Mesodermal cell (in vitro differentiated cells): ENCODE measurements around the gene SHMT1.
"Not testable (repeated sequence)": the region's sequence is repeated elsewhere in the genome, so short reads cannot be mapped to it uniquely, and the experiment has no call there.

ENCODE experiments used
- H3K27ac ChIP-seq: 2 replicates; pipeline ENCODE4 v1.7.0; 2013; ENCODE audit warnings: mild to moderate bottlenecking, low read depth, low read length, moderate library complexity; ENCODE audit not compliant: severe bottlenecking
- H3K36me3 ChIP-seq: 2 replicates; pipeline ENCODE4 v1.7.1; 2013; ENCODE audit warnings: mild to moderate bottlenecking, low read length, moderate library complexity; ENCODE audit not compliant: control insufficient read depth, insufficient read depth
- H3K4me1 ChIP-seq: one replicate; pipeline ENCODE4 v1.7.1; 2013; ENCODE audit warnings: mild to moderate bottlenecking, low read length; ENCODE audit not compliant: insufficient read depth, control insufficient read depth, poor library complexity, severe bottlenecking
- H3K4me3 ChIP-seq: 2 replicates; pipeline ENCODE4 v1.7.0; 2013; ENCODE audit warnings: low read length, control low read depth, mild to moderate bottlenecking; ENCODE audit not compliant: insufficient read depth, poor library complexity, severe bottlenecking; ENCODE audit errors: extremely low read depth
- H3K9me3 ChIP-seq: 2 replicates; pipeline ENCODE4 v1.7.1; 2013; ENCODE audit warnings: mild to moderate bottlenecking, low read length, moderate library complexity; ENCODE audit not compliant: control insufficient read depth
- WGBS, 2 experiments: methylation state at CpG; one replicate each; pipeline ENCODE4 v1.1.5; 2013; ENCODE audit warnings: missing lambda C conversion rate in 2 of 2; ENCODE audit not compliant: insufficient coverage in 2 of 2; 5-methylcytosine and 5-hydroxymethylcytosine counted together

The SHMT1 gene

DNA sequence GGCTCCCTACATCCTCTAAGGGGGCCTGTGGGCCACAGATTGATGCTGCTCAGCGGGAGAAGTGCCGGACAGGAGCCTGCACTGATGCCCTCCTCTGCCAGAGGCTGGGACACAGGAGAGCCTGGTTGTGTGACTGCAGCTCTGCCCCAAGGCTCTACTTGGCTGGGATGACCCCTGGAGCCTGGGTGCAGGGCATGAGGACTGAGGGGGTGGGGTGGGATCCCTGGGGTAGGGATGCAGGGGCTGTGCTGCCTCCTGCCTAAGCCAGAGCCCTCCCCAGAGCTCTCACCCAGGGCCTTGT is 14.8 kb upstream of the SHMT1 start:
- Histone ChIP-seq H3K9me3 (no peaks in the 10 kb centered on the region), H3K36me3 (no peaks in the 10 kb centered on the region), H3K4me1 (no peaks in the 10 kb centered on the region), H3K4me3 (no peak overlapping the region), H3K27ac (no peak overlapping the region)
- WGBS, 2 experiments = 83 to 93% methylated on average over 1 to 2 of the region's 2 CpGs

GRCh38 chr17:18377437-18378204 is 14.3 kb upstream of the SHMT1 start, which contains the start of gene EVPLL:
Gene EVPLL (plus strand): TSS chr17:18377778. CDS start chr17:18380938, 3,160 bp downstream.
- Histone ChIP-seq H3K4me1 (no peaks in the 10 kb centered on the region), H3K9me3 (no peaks in the 10 kb centered on the region), H3K36me3 (no peaks in the 10 kb centered on the region), H3K4me3 (no peak within 1 kb of the TSS), H3K27ac (no peak within 1 kb of the TSS)
- 79 to 90% methylated on average over 12 to 19 of the region's 20 CpGs for WGBS, 2 experiments

DNA sequence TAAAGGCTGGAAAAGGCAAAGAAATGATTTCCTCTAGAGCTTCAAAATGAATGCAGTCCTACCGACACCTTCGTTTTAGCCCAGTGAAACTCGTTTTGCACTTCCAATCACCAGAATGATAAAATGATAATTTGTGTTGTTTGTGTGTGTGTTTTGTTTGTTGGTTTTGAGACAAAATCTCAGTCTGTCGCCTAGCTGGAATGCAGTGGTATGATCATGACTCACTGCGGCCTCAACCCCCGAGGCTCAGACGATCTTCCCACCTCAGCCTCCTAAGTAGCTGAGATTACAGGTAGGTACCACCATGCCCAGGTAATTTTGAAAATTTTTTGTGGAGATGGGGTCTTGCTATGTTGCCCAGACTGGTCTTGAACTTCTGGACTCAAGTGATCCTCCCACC is 10.9 kb upstream of the SHMT1 start:
- no peaks in the 10 kb centered on the region for H3K36me3 ChIP-seq
- 77 to 85% methylated on average over 3 to 6 of the region's 7 CpGs for WGBS, 2 experiments
- no peak overlapping the region for H3K4me3 ChIP-seq

DNA sequence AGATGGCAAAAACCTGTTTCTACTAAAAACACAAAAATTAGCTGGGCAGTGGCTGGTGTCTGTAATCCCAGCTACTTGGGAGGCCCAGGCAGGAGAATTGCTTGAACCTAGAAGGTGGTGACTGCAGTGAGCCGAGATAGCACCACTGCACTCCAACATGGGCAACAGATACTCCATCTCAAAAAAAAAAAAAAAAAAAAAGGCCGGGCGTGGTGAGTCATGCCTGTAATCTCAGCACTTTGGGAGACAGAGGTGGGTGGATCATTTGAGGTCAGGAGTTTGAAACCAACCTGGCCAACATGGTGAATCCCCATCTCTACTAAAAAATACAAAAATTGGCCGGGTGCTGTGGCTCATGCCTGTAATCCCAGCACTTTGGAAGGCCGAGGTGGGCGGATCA is 9.8 kb upstream of the SHMT1 start:
- H3K36me3 ChIP-seq, H3K4me3 ChIP-seq, H3K27ac ChIP-seq, H3K9me3 ChIP-seq, H3K4me1 ChIP-seq: not testable (repeated sequence)
- WGBS, 2 experiments = 100% methylated on average over 3 of the region's 6 CpGs; no CpG with 5 or more reads in 1 of the 2 experiments

More for the DNA sequence above, 10.9 kb upstream of the SHMT1 start:
- Histone ChIP-seq H3K9me3 (no peaks in the 10 kb centered on the region), H3K4me1 (no peaks in the 10 kb centered on the region), H3K27ac (no peak overlapping the region)

GRCh38 chr17:18371455-18371854 is 8.1 kb upstream of the SHMT1 start:
- 90 to 93% methylated on average over 5 to 6 of the region's 7 CpGs for WGBS, 2 experiments
- no peaks in the 10 kb centered on the region for H3K4me1 ChIP-seq
- no peak overlapping the region for H3K27ac ChIP-seq
- no peaks in the 10 kb centered on the region for H3K9me3 ChIP-seq
- no peaks in the 10 kb centered on the region for H3K36me3 ChIP-seq
- no peak overlapping the region for H3K4me3 ChIP-seq

DNA sequence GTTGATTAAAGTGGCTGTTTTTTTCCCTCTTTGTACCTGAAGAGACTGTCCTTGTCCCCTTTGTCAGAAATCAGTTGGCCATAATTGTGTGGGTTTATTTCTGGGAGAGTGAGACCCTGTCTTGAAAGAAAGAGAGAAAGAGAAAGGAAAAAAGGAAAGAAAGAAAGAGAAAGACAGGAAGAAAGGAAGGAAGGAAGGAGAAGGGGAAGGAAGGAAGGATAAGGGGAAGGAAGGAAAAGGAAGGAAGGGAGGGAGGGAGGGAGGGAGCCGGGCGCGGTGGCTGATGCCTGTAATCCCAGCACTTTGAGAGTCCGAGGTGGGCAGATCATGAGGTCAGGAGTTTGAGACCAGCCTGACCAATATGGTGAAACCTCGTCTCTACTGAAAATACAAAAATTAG is 7.4 kb upstream of the SHMT1 start:
- WGBS, 2 experiments = 94% methylated on average over 5 of the region's 5 CpGs
- Histone ChIP-seq H3K27ac (no peak overlapping the region), H3K4me3 (no peak overlapping the region), H3K9me3 (no peaks in the 10 kb centered on the region), H3K4me1 (no peaks in the 10 kb centered on the region), H3K36me3 (no peaks in the 10 kb centered on the region)

DNA sequence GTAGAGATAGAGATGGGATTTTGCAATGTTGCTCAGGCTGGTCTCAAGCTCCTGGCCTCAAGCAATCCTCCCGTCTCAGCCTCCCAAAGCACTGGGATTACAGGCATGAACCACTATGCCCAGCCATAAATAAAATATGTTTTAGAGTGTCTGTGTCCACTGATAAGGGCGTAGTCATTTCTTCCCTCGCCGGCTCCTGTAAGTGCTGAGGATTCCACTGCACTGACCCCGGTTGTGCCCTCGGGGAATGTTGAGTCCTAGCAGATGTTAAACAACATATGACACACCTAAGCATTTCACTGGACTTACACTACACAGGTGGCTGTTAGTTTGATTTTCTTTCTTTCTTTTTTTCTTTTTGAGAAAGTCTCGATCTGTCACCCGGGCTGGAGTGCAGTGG is 5.6 kb upstream of the SHMT1 start:
- H3K36me3 ChIP-seq = no peaks in the 10 kb centered on the region
- H3K27ac ChIP-seq = no peak overlapping the region
- no peak overlapping the region for H3K4me3 ChIP-seq
- H3K4me1 ChIP-seq = no peaks in the 10 kb centered on the region
- WGBS, 2 experiments = 83 to 98% methylated on average over 2 to 6 of the region's 8 CpGs
- H3K9me3 ChIP-seq = no peaks in the 10 kb centered on the region

- H3K36me3 ChIP-seq = peaks cover 10% of the 10 kb centered on the region
- no peaks in the 10 kb centered on the region for H3K9me3 ChIP-seq
- H3K4me3 ChIP-seq = no peak overlapping the region
- WGBS, 2 experiments = 95 to 100% methylated on average over 1 to 3 of the region's 6 CpGs
- no peak overlapping the region for H3K27ac ChIP-seq
- peaks cover 3% of the 10 kb centered on the region for H3K4me1 ChIP-seq
Observed at GRCh38 chr17:18364166-18364565, 816 bp upstream of the SHMT1 start.

- peaks cover 17% of the 10 kb centered on the region for H3K36me3 ChIP-seq
- peak overlapping the region; percentile 82 for H3K4me3 ChIP-seq
- peaks cover 3% of the 10 kb centered on the region for H3K4me1 ChIP-seq
- no peaks in the 10 kb centered on the region for H3K9me3 ChIP-seq
- WGBS, 2 experiments = 5 to 11% methylated on average over 9 to 13 of the region's 14 CpGs
- no peak overlapping the region for H3K27ac ChIP-seq
Observed at GRCh38 chr17:18362698-18363100, 651 bp downstream of the SHMT1 start.

DNA sequence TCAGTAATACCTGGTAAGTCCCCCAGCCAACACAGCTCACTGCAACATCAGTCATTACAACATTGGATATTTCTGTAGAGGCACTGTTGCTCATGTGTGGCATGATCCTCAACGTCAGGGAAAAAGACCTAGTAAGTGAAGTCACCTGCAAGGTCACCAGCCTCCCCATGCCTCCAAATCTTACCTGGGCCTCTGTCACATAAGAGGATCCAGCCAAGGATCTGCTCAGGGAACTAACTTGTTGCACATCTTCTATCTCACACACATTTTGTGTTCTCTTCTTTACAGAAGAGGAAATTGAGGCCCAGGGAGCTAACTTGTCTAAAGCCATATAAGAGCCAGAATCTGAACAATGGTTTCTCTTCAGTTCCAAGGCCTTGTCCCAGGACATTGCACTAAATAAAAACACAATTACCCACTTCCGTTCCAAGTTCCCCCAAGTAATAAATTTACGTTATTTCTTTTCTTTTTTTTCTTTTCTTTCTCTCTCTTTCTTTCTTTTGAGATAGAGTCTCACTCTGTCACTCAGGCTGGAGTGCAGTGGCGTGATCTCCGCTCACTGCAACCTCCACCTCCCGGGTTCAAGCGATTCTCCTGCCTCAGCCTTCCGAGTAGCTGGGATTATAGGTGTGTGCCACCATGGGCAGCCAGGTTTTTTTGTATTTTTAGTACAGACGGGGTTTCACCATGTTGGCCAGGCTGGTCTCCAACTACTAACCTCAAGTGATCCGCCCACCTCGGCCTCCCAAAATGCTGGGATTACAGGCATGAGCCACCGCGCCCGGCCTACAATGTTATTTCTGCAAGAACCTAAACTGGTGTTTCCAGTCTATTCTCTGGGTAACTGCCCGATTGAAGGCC is 1.3 kb downstream of the SHMT1 start:
- Histone ChIP-seq H3K27ac (no peak overlapping the region), H3K4me3 (peak overlapping the region; percentile 82), H3K36me3 (peaks cover 17% of the 10 kb centered on the region), H3K9me3 (no peaks in the 10 kb centered on the region), H3K4me1 (peaks cover 3% of the 10 kb centered on the region)
- WGBS, 2 experiments = 56 to 57% methylated on average over 10 of the region's 15 CpGs

DNA sequence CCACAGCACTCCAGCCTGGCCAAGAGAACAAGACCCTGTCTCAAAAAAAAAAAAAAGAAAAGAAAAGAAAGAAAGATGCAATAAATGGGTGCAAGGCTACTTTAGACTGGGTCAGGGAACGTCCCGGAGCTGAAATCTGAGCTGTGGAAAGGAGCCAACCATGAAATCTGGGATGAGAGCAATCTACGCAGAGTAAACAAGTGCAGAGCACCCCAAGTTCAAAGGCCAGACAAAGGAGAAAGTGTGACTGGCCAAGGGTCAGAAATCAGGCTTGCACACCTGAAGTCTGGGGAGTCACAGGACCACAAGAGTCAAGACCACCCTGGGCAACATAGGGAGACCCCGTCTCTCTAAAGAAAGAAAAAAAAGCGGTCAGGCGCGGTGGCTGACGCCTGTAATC is 2.8 kb downstream of the SHMT1 start:
- H3K4me1 ChIP-seq = peaks cover 3% of the 10 kb centered on the region
- peaks cover 27% of the 10 kb centered on the region for H3K36me3 ChIP-seq
- WGBS, 2 experiments = 73 to 74% methylated on average over 4 to 6 of the region's 8 CpGs
- H3K27ac ChIP-seq = no peak overlapping the region
- H3K4me3 ChIP-seq = no peak overlapping the region
- H3K9me3 ChIP-seq = no peaks in the 10 kb centered on the region
